ENCODE data around the gene DYNC1I1. TPM values are rescaled to one million over a fixed set of nuclear protein-coding genes. Genes with fewer than 3 reads are reported as not detected.
A peak's percentile ranks its signal among the peaks of the same experiment; 100 is the strongest.

Gene DYNC1I1
- total and polyA plus RNA-seq, 2 of the 13 experiments (the other 11 are each of a cell fraction or from before 2014, with no cell fraction given) = not detected

DNA sequence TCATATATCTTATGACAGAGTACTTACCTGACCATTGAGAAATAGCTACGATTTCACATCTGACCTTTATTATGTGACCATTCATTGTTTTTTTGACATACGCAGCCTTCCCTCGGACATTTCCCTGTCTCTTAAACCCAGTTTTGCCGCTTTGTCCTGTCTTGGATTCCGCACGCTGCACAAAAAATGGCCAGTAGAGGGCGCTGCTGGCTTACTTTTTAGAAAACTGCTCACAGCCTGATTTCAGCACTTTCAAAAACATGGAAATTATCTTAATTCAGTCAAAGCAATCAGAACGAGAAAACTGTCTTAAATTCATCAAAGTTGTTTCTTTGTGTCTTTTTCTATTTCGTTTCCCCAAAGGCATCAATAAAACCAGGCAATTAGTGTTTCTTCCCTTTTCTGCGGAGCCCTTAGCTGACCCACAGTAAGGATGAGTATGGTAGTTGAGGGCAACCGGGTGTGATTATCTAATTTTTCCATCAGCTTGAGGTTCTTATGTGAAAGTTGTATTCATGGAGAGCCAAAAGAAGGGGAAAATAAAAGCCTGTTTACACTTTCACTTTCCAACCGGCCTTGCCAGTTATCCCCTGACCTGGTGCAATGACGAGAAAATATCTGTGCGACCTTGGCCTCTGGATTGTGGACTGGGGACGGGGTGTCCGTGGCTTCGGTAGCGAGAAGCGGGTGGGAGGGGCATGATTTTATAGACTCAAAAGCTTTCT, 144.4 kb downstream of the DYNC1I1 start (continued):
- 0 out of 2 replicates have a peak, but pooled peaks have one; percentile 46 for TF ChIP-seq NR2F6 (IDR thresholded peaks at IDR 0.05)
- peak; percentile 53; the same call in 1 of the 2 replicates for TF ChIP-seq NR2F6 (CRISPR knock-in tag; IDR thresholded peaks at IDR 0.05)
- TF ChIP-seq ZNF619 (CRISPR knock-in tag; IDR thresholded peaks at IDR 0.05) = no peak
- TF ChIP-seq ZNF780A (CRISPR knock-in tag; IDR thresholded peaks at IDR 0.05) = no peak
- no peak for TF ChIP-seq ZFP90 (CRISPR knock-in tag; IDR thresholded peaks at IDR 0.05; ENCODE audit: borderline replicate concordance)
- TF ChIP-seq FLYWCH1 (CRISPR knock-in tag; IDR thresholded peaks at IDR 0.05) = no peak
- no peak for TF ChIP-seq ZFYVE20 (CRISPR knock-in tag; IDR thresholded peaks at IDR 0.05; ENCODE audit: borderline replicate concordance, low read depth)
- TF ChIP-seq CERS6 (CRISPR knock-in tag; IDR thresholded peaks at IDR 0.05) = no peak
- no peak for TF ChIP-seq ZEB1 (IDR thresholded peaks at IDR 0.05; ENCODE audit: insufficient replicate concordance, low read depth)
- no peak for TF ChIP-seq ZC3H4 (CRISPR knock-in tag; IDR thresholded peaks at IDR 0.05; ENCODE audit: borderline replicate concordance)
- peak; percentile 75; the same call in 1 of the 2 replicates for TF ChIP-seq ESRRA (CRISPR knock-in tag; IDR thresholded peaks at IDR 0.05; ENCODE audit: low read depth)
- no peak for TF ChIP-seq KLF13 (CRISPR knock-in tag; IDR thresholded peaks at IDR 0.05)
- TF ChIP-seq, protein P1, sequence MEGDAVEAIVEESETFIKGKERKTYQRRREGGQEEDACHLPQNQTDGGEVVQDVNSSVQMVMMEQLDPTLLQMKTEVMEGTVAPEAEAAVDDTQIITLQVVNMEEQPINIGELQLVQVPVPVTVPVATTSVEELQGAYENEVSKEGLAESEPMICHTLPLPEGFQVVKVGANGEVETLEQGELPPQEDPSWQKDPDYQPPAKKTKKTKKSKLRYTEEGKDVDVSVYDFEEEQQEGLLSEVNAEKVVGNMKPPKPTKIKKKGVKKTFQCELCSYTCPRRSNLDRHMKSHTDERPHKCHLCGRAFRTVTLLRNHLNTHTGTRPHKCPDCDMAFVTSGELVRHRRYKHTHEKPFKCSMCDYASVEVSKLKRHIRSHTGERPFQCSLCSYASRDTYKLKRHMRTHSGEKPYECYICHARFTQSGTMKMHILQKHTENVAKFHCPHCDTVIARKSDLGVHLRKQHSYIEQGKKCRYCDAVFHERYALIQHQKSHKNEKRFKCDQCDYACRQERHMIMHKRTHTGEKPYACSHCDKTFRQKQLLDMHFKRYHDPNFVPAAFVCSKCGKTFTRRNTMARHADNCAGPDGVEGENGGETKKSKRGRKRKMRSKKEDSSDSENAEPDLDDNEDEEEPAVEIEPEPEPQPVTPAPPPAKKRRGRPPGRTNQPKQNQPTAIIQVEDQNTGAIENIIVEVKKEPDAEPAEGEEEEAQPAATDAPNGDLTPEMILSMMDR (CRISPR knock-in tag; IDR thresholded peaks at IDR 0.05) = peak; percentile 84
- TF ChIP-seq ZNF510 (CRISPR knock-in tag; IDR thresholded peaks at IDR 0.05; ENCODE audit: low read depth) = no peak
- TF ChIP-seq ZFAT (CRISPR knock-in tag; conservative IDR thresholded peaks at IDR 0.05) = peak; percentile 80
- no peak for TF ChIP-seq ARNT2 (CRISPR knock-in tag; IDR thresholded peaks at IDR 0.05; ENCODE audit: low read depth)
- no peak for TF ChIP-seq ZNF713 (CRISPR knock-in tag; IDR thresholded peaks at IDR 0.05)
- peak; percentile 30; the same call in 1 of the 2 replicates for TF ChIP-seq RXRB (CRISPR knock-in tag; IDR thresholded peaks at IDR 0.05; ENCODE audit: borderline replicate concordance)
- TF ChIP-seq ATF7 (IDR thresholded peaks at IDR 0.05) = no peak
- no peak for TF ChIP-seq ATF7 (CRISPR knock-in tag; IDR thresholded peaks at IDR 0.05)
- no peak for TF ChIP-seq ZNF766 (CRISPR knock-in tag; IDR thresholded peaks at IDR 0.05; ENCODE audit: borderline replicate concordance)
- TF ChIP-seq, protein P2, sequence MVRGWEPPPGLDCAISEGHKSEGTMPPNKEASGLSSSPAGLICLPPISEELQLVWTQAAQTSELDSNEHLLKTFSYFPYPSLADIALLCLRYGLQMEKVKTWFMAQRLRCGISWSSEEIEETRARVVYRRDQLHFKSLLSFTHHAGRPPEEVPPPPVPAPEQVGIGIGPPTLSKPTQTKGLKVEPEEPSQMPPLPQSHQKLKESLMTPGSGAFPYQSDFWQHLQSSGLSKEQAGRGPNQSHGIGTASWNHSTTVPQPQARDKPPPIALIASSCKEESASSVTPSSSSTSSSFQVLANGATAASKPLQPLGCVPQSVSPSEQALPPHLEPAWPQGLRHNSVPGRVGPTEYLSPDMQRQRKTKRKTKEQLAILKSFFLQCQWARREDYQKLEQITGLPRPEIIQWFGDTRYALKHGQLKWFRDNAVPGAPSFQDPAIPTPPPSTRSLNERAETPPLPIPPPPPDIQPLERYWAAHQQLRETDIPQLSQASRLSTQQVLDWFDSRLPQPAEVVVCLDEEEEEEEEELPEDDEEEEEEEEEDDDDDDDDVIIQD (CRISPR knock-in tag; IDR thresholded peaks at IDR 0.05; ENCODE audit: low read depth) = 0 out of 2 replicates have a peak, but pooled peaks have one; percentile 19
- TF ChIP-seq CC2D1A (CRISPR knock-in tag; IDR thresholded peaks at IDR 0.05) = no peak
- no peak for TF ChIP-seq KMT2B (CRISPR knock-in tag; IDR thresholded peaks at IDR 0.05)
- TF ChIP-seq ZNF382 (CRISPR knock-in tag; IDR thresholded peaks at IDR 0.05; ENCODE audit: borderline replicate concordance) = no peak

Data from HepG2 (cell line).